Measurements from ENCODE around the gene PLK3. TPM values are rescaled to one million over a fixed set of nuclear protein-coding genes. Genes with fewer than 3 reads are reported as not detected.
"Not testable (repeated sequence)": the region's sequence is repeated elsewhere in the genome, so short reads cannot be mapped to it uniquely, and the experiment has no call there.

Gene PLK3
- total and polyA plus RNA-seq, 2 experiments from 2014 or later: 28.5 to 29.8 TPM

DNA sequence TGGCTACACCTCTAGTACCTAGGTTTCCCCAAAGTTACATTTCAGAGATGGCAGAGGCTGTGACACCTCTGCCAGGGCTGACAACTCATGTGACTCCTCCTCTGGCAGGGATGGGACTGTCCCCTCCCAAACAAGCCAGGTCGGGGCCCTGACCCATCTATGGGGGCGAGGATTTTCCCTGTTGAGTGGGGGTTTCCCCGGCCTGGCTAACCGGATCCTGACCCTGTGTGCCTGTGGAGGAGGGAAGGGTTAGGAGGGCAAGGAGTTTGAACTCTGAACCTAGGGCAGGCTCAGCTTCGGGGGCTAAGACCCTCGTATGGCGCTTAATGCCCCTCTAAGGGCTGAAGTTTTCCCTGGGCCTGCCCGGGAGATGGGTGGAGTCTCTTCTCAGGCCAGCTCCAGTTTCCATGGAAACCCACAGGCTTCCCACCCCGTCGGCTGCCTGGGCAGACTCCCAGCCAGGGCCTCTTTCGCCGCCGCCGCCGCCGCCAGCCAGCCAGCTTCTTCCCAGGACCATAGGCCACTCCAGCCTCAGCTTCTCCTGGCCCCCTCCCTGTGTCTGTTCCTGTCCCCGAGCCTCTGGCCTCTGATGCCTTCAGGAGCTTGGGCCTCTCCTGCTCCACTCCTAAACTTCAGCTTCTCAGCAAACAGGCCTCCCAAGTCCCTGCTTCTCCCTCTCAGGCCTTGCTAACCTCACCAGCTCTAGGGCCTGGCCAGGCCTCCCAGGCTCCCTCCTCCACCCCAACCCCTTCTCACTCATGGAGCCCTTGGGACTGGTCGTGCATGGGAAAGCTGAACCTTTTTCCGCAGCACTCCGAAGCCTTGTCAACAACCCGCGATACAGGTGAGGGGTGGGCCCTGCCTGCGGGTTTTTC, 8.1 kb downstream of the PLK3 start, which contains the start of gene BTBD19:
Gene BTBD19, plus strand, starts transcription at position 461 of the 875 bp plus-strand sequence. Its CDS starts 298 bp downstream, at position 759.
- Histone ChIP-seq H3K27ac (peak within 1 kb of the TSS; percentile 100), H4K20me1 (ENCODE audit: insufficient read depth) (no peaks in the 10 kb centered on the region), H2AFZ (no peak within 1 kb of the TSS), H3K36me3 (ENCODE audit: low read depth) (peaks cover 11% of the 10 kb centered on the region; the same call in 1 of the 2 replicates), H3K79me2 (ENCODE audit: insufficient read depth) (peaks cover 51% of the 10 kb centered on the region), H3K4me2 (ENCODE audit: unreplicated experiment) (peak within 1 kb of the TSS; percentile 92), H3K9me3 (ENCODE audit: low read depth) (no peaks in the 10 kb centered on the region), H3K4me1 (ENCODE audit: insufficient read depth) (peaks cover 62% of the 10 kb centered on the region), H3F3A (ENCODE audit: insufficient read depth) (peaks cover 71% of the 10 kb centered on the region), H3K27me3 (replicated peaks; ENCODE audit: insufficient read depth) (no peaks in the 10 kb centered on the region), H3K9ac (peak within 1 kb of the TSS; percentile 97), H3K9me2 (ENCODE audit: insufficient read depth) (no peaks in the 10 kb centered on the region), H3K4me3 (peak within 1 kb of the TSS; percentile 72)
- peak; percentile 98 for DNase-seq
- WGBS, 2 experiments (ENCODE audit: low coverage in 1 of 2, low lambda C conversion rate in 2 of 2, missing lambda C conversion rate in 2 of 2): 9 to 11% methylated on average over 23 of the region's 23 CpGs
- in situ Hi-C loops (cut with MboI): no loop called here
- no peak for TF ChIP-seq EZH2phosphoT487 (IDR thresholded peaks at IDR 0.05; ENCODE audit: insufficient read depth, low read depth)
- TF ChIP-seq EZH2 (IDR thresholded peaks at IDR 0.05; ENCODE audit: insufficient read depth, poor library complexity, severe bottlenecking): no peak

- H3K79me2 ChIP-seq (ENCODE audit: insufficient read depth): peaks cover 42% of the 10 kb centered on the region
- WGBS, 2 experiments (ENCODE audit: low coverage in 1 of 2, low lambda C conversion rate in 2 of 2, missing lambda C conversion rate in 2 of 2): 4% methylated on average over 6 of the region's 6 CpGs
These were observed 9.1 kb downstream of the PLK3 start for GRCh38 chr1:44808938-44809917.

DNA sequence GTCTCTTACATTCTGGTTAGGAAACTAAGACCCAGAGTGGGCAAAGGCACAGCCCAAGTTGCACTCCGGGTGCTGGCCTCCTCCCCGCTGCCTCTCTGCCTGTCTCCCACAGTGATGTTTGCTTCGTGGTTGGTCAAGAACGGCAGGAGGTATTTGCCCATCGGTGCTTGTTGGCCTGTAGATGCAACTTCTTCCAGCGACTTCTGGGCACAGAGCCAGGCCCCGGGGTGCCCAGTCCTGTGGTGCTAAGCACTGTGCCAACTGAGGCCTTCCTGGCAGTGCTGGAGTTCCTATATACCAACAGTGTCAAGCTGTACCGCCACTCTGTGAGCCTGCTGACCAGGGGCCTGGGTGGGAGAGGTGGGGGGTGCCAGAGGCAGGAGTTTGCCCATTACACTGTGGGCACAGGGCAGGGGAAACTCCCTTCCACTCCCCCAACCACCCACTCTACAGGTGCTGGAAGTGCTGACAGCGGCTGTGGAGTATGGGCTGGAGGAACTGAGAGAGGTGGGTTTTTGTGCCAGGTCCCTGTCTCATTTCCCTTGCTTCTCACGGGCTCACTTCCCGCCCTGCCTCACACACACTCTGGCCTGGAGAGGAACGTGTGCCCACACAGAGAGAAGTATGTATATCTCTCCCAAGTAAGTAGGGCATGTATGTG, 10.1 kb downstream of the PLK3 start:
- H3K27ac ChIP-seq: peak overlapping the region; percentile 100
- H3F3A ChIP-seq (ENCODE audit: insufficient read depth): peaks cover 69% of the 10 kb centered on the region
- H3K4me3 ChIP-seq: peak overlapping the region; percentile 72
- H3K79me2 ChIP-seq (ENCODE audit: insufficient read depth): peaks cover 33% of the 10 kb centered on the region
- no peaks in the 10 kb centered on the region for H3K27me3 ChIP-seq (replicated peaks; ENCODE audit: insufficient read depth)
- in situ Hi-C loops (cut with MboI): no loop called here
- H3K9me2 ChIP-seq (ENCODE audit: insufficient read depth): no peaks in the 10 kb centered on the region
- H4K20me1 ChIP-seq (ENCODE audit: insufficient read depth): no peaks in the 10 kb centered on the region
- peak overlapping the region; percentile 97 for H3K9ac ChIP-seq
- TF ChIP-seq EZH2phosphoT487 (IDR thresholded peaks at IDR 0.05; ENCODE audit: insufficient read depth, low read depth): no peak
- TF ChIP-seq EZH2 (IDR thresholded peaks at IDR 0.05; ENCODE audit: insufficient read depth, poor library complexity, severe bottlenecking): no peak
- 36 to 37% methylated on average over 12 of the region's 12 CpGs for WGBS, 2 experiments (ENCODE audit: low coverage in 1 of 2, low lambda C conversion rate in 2 of 2, missing lambda C conversion rate in 2 of 2)
- H3K36me3 ChIP-seq (ENCODE audit: low read depth): no peaks in the 10 kb centered on the region; the same call in 1 of the 2 replicates
- H3K9me3 ChIP-seq (ENCODE audit: low read depth): no peaks in the 10 kb centered on the region
- H3K4me1 ChIP-seq (ENCODE audit: insufficient read depth): peaks cover 68% of the 10 kb centered on the region
- DNase-seq: no peak
- H2AFZ ChIP-seq: no peak overlapping the region
- peak overlapping the region; percentile 92 for H3K4me2 ChIP-seq (ENCODE audit: unreplicated experiment)

More at GRCh38 chr1:44808938-44809917, 9.1 kb downstream of the PLK3 start:
- H3K4me2 ChIP-seq (ENCODE audit: unreplicated experiment): peak overlapping the region; percentile 92
- in situ Hi-C loops (cut with MboI): no loop called here
- DNase-seq: peak; percentile 92
- peak overlapping the region; percentile 100 for H3K27ac ChIP-seq
- H3K4me1 ChIP-seq (ENCODE audit: insufficient read depth): peaks cover 62% of the 10 kb centered on the region
- no peaks in the 10 kb centered on the region for H3K9me3 ChIP-seq (ENCODE audit: low read depth)
- no peaks in the 10 kb centered on the region for H4K20me1 ChIP-seq (ENCODE audit: insufficient read depth)
- H3F3A ChIP-seq (ENCODE audit: insufficient read depth): peaks cover 67% of the 10 kb centered on the region
- H2AFZ ChIP-seq: no peak overlapping the region
- no peak for TF ChIP-seq EZH2phosphoT487 (IDR thresholded peaks at IDR 0.05; ENCODE audit: insufficient read depth, low read depth)
- no peak for TF ChIP-seq EZH2 (IDR thresholded peaks at IDR 0.05; ENCODE audit: insufficient read depth, poor library complexity, severe bottlenecking)
- H3K27me3 ChIP-seq (replicated peaks; ENCODE audit: insufficient read depth): no peaks in the 10 kb centered on the region
- peak overlapping the region; percentile 97 for H3K9ac ChIP-seq
- no peaks in the 10 kb centered on the region for H3K9me2 ChIP-seq (ENCODE audit: insufficient read depth)
- H3K36me3 ChIP-seq (ENCODE audit: low read depth): peaks cover 5% of the 10 kb centered on the region; the same call in 1 of the 2 replicates
- H3K4me3 ChIP-seq: peak overlapping the region; percentile 72

- 82 to 86% methylated on average over 4 of the region's 4 CpGs for WGBS, 2 experiments (ENCODE audit: low coverage in 1 of 2, low lambda C conversion rate in 2 of 2, missing lambda C conversion rate in 2 of 2)
- H3K36me3 ChIP-seq (ENCODE audit: low read depth); in situ Hi-C loops (cut with MboI); H3K9me2 ChIP-seq (ENCODE audit: insufficient read depth); DNase-seq; H3K27me3 ChIP-seq (replicated peaks; ENCODE audit: insufficient read depth); H2AFZ ChIP-seq; H4K20me1 ChIP-seq (ENCODE audit: insufficient read depth); H3K9me3 ChIP-seq (ENCODE audit: low read depth): not testable (repeated sequence)
- Histone ChIP-seq H3K4me2 (ENCODE audit: unreplicated experiment) (peak overlapping the region; percentile 92), H3F3A (ENCODE audit: insufficient read depth) (peaks cover 68% of the 10 kb centered on the region), H3K4me1 (ENCODE audit: insufficient read depth) (peaks cover 73% of the 10 kb centered on the region), H3K27ac (peak overlapping the region; percentile 100), H3K9ac (peak overlapping the region; percentile 97), H3K79me2 (ENCODE audit: insufficient read depth) (peaks cover 28% of the 10 kb centered on the region), H3K4me3 (0 out of 2 replicates have a peak overlapping the region, but pooled peaks have one; percentile 13)
These were observed 10.6 kb downstream of the PLK3 start for GRCh38 chr1:44810762-44811105.
